OCI-LY1 (cell line): Measurements from ENCODE around the gene GDF15.
A peak's percentile ranks its signal among the peaks of the same experiment; 100 is the strongest.

Experiments used
- H2AFZ ChIP-seq: fragments of 200-600 bp; sonication (generic), shearing (Covaris generic); 2 replicates; pipeline ENCODE4 v1.6.0; 2014; ENCODE audit warnings: antibody characterized with exemption, mild to moderate bottlenecking, low read length
- H3F3A ChIP-seq: fragments of 200-600 bp; sonication (generic), shearing (Covaris generic); 2 replicates; pipeline ENCODE4 v1.6.0; 2014; ENCODE audit warnings: mild to moderate bottlenecking, antibody characterized with exemption, low read length, moderate library complexity; ENCODE audit not compliant: insufficient read depth
- H3K27ac ChIP-seq: fragments of 200-600 bp; sonication (generic); 2 replicates; pipeline ENCODE4 v1.5.1; 2014; ENCODE audit warnings: low read length, mixed run types, mild to moderate bottlenecking, low read depth; ENCODE audit not compliant: poor library complexity, severe bottlenecking
- H3K27me3 ChIP-seq: fragments of 200-600 bp; sonication (generic); 2 replicates; pipeline ENCODE4 v1.6.0; 2014; ENCODE audit warnings: antibody characterized with exemption, mild to moderate bottlenecking, low read length, moderate library complexity; ENCODE audit not compliant: insufficient read depth
- H3K36me3 ChIP-seq: fragments of 200-600 bp; sonication (generic); 2 replicates; pipeline ENCODE4 v1.6.1; 2014; ENCODE audit warnings: mild to moderate bottlenecking, antibody characterized with exemption, low read length, moderate library complexity, mixed read lengths; ENCODE audit not compliant: insufficient read depth
- H3K4me1 ChIP-seq: fragments of 200-600 bp; sonication (generic); 2 replicates; pipeline ENCODE4 v1.5.1; 2014; ENCODE audit warnings: mild to moderate bottlenecking, low read length, moderate library complexity; ENCODE audit not compliant: insufficient read depth, severe bottlenecking
- H3K4me2 ChIP-seq: fragments of 200-600 bp; sonication (generic), shearing (Covaris generic); 2 replicates; pipeline ENCODE4 v1.6.1; 2014; ENCODE audit warnings: low read length
- H3K4me3 ChIP-seq: fragments of 200-600 bp; sonication (generic); 2 replicates; pipeline ENCODE4 v1.5.1; 2014; ENCODE audit warnings: low read length, low read depth, mild to moderate bottlenecking, mixed read lengths; ENCODE audit not compliant: poor library complexity, severe bottlenecking
- H3K79me2 ChIP-seq: fragments of 200-600 bp; shearing (Covaris generic); 2 replicates; pipeline ENCODE4 v1.6.1; 2016; ENCODE audit warnings: mixed run types, low read length, mixed read lengths; ENCODE audit not compliant: insufficient read depth
- H3K9ac ChIP-seq: fragments of 200-600 bp; sonication (generic), shearing (Covaris generic); 2 replicates; pipeline ENCODE4 v1.6.1; 2014; ENCODE audit warnings: mild to moderate bottlenecking, low read length, mixed read lengths
- H3K9me2 ChIP-seq: fragments of 200-600 bp; sonication (generic), shearing (Covaris generic); 2 replicates; pipeline ENCODE4 v1.6.1; 2014; ENCODE audit warnings: low read depth, mild to moderate bottlenecking, low read length, mixed read lengths
- H3K9me3 ChIP-seq: fragments of 200-600 bp; shearing (Covaris generic); 2 replicates; pipeline ENCODE4 v1.6.1; 2014; ENCODE audit warnings: low read length, mixed read lengths
- H4K20me1 ChIP-seq: fragments of 200-600 bp; sonication (generic), shearing (Covaris generic); 2 replicates; pipeline ENCODE4 v1.6.0; 2016; ENCODE audit warnings: mild to moderate bottlenecking, low read length; ENCODE audit not compliant: insufficient read depth
- EZH2 ChIP-seq: fragments of 200-600 bp; sonication (generic), shearing (Covaris generic); IDR thresholded peaks from 2 replicates; pipeline ENCODE4 v1.8.0; 2017; ENCODE audit warnings: borderline replicate concordance, mixed run types, mild to moderate bottlenecking, antibody characterized with exemption, low read length, moderate library complexity, mixed read lengths
- TF ChIP-seq, protein P1 (sequence below): fragments of 200-600 bp; sonication (generic), shearing (Covaris generic); IDR thresholded peaks from 2 replicates; pipeline ENCODE4 v1.5.1; 2017; ENCODE audit warnings: mild to moderate bottlenecking, antibody characterized with exemption, low read length, moderate library complexity, mixed read lengths

Gene GDF15

DNA sequence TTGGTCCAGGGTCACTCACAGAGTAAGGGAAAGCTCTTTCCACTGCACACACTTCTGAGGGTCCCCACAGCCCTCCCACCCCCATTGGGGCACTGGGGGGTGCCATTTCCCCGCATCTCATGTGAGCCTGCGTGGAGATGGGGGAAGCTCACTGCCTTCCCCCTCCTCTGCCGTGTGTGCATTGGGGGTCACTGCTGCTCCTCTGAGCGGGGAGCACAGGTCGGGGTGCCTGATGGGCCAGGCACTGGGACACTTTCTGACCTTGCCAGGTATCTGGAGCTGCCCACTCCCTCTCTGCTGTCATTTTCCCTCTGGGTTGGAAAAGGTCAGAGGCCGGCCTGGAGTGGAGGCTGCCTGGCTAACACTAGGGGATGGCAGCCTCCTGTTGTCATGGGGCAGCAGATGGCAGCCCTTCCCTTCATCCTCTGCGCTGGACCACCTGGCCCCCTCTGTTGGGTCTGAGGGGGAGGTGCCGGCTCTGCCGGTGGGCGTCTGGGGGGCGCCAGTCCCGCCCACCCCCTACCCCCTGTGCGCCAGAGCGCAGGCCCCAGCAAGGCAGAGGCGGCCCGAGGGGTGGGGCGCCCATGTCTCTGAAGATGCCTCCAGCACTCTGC lies 42.3 kb downstream of the GDF15 start:
- peak overlapping the region; percentile 66 for H3K4me2 ChIP-seq
- H3K79me2 ChIP-seq, result no peaks in the 10 kb centered on the region

GRCh38 chr19:18428787-18429674 lies 43.1 kb downstream of the GDF15 start:
- Histone ChIP-seq H3K4me1 (peaks cover 24% of the 10 kb centered on the region), H3K9me3 (no peaks in the 10 kb centered on the region), H3K79me2 (no peaks in the 10 kb centered on the region), H3F3A (no peaks in the 10 kb centered on the region), H2AFZ (no peak overlapping the region), H3K27me3 (no peaks in the 10 kb centered on the region; the same call in 1 of the 2 replicates), H3K4me2 (peak overlapping the region; percentile 66), H3K9me2 (no peaks in the 10 kb centered on the region), H3K27ac (no peak overlapping the region), H3K36me3 (no peaks in the 10 kb centered on the region), H3K9ac (no peak overlapping the region), H3K4me3 (peak overlapping the region; percentile 52), H4K20me1 (no peaks in the 10 kb centered on the region)
- TF ChIP-seq, protein P1, sequence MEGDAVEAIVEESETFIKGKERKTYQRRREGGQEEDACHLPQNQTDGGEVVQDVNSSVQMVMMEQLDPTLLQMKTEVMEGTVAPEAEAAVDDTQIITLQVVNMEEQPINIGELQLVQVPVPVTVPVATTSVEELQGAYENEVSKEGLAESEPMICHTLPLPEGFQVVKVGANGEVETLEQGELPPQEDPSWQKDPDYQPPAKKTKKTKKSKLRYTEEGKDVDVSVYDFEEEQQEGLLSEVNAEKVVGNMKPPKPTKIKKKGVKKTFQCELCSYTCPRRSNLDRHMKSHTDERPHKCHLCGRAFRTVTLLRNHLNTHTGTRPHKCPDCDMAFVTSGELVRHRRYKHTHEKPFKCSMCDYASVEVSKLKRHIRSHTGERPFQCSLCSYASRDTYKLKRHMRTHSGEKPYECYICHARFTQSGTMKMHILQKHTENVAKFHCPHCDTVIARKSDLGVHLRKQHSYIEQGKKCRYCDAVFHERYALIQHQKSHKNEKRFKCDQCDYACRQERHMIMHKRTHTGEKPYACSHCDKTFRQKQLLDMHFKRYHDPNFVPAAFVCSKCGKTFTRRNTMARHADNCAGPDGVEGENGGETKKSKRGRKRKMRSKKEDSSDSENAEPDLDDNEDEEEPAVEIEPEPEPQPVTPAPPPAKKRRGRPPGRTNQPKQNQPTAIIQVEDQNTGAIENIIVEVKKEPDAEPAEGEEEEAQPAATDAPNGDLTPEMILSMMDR, result no peak
- TF ChIP-seq EZH2, result no peak

More for the DNA sequence above, 42.3 kb downstream of the GDF15 start:
- H3F3A ChIP-seq, result no peaks in the 10 kb centered on the region
- no peaks in the 10 kb centered on the region for H3K9me3 ChIP-seq
- peaks cover 24% of the 10 kb centered on the region for H3K4me1 ChIP-seq
- no peaks in the 10 kb centered on the region; the same call in 1 of the 2 replicates for H3K27me3 ChIP-seq
- H3K9ac ChIP-seq, result no peak overlapping the region
- no peaks in the 10 kb centered on the region for H3K9me2 ChIP-seq
- H3K36me3 ChIP-seq, result no peaks in the 10 kb centered on the region
- no peak overlapping the region for H3K27ac ChIP-seq
- H3K4me3 ChIP-seq, result no peak overlapping the region
- no peak overlapping the region for H2AFZ ChIP-seq
- H4K20me1 ChIP-seq, result no peaks in the 10 kb centered on the region
- TF ChIP-seq, protein P1, result no peak
- no peak for TF ChIP-seq EZH2

- H2AFZ ChIP-seq, result no peak overlapping the region
- no peaks in the 10 kb centered on the region for H3K9me2 ChIP-seq
- no peaks in the 10 kb centered on the region for H3K9me3 ChIP-seq
- no peak for TF ChIP-seq EZH2
- TF ChIP-seq, protein P1, result no peak
- H3K36me3 ChIP-seq, result no peaks in the 10 kb centered on the region
- H4K20me1 ChIP-seq, result no peaks in the 10 kb centered on the region
- H3F3A ChIP-seq, result no peaks in the 10 kb centered on the region
- H3K27me3 ChIP-seq, result no peaks in the 10 kb centered on the region; the same call in 1 of the 2 replicates
- H3K27ac ChIP-seq, result no peak overlapping the region
- peak overlapping the region; percentile 52 for H3K4me3 ChIP-seq
- peak overlapping the region; percentile 66 for H3K4me2 ChIP-seq
- no peaks in the 10 kb centered on the region for H3K79me2 ChIP-seq
- H3K9ac ChIP-seq, result no peak overlapping the region
- H3K4me1 ChIP-seq, result peaks cover 24% of the 10 kb centered on the region
These were observed 43.9 kb downstream of the GDF15 start for GRCh38 chr19:18429717-18430416.
